ENCODE measurements around the gene PRDM16.

Gene PRDM16

DNA sequence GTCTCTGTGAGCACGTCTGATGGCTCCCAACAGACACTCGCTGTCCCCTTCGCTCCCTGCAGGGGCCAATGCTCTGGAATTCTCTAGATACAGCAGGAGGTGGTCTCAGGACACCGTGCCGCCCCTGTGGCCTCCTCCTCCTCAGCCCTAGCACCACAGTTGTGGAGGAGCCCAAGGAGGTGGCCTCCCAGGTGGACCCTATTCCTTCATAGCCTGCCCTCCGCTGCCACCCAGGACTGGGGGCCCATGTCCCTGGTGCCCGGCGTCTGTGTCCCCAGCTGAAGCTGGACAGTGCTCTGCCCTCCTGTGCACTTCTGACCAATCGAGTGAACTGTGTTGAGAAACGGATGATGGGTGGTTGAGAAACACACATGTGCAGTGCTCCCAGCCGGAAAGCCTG is 235.7 kb downstream of the PRDM16 start:
- H3K4me1 ChIP-seq (ENCODE audit: insufficient read depth, low read length), result no peaks in the 10 kb centered on the region
- H3K9me3 ChIP-seq (ENCODE audit: control insufficient read depth, insufficient read depth, low read length), result no peaks in the 10 kb centered on the region
- H3K9ac ChIP-seq (ENCODE audit: low read depth, low read length), result no peak overlapping the region
- no peaks in the 10 kb centered on the region for H3K36me3 ChIP-seq (ENCODE audit: insufficient read depth, low read length)

DNA sequence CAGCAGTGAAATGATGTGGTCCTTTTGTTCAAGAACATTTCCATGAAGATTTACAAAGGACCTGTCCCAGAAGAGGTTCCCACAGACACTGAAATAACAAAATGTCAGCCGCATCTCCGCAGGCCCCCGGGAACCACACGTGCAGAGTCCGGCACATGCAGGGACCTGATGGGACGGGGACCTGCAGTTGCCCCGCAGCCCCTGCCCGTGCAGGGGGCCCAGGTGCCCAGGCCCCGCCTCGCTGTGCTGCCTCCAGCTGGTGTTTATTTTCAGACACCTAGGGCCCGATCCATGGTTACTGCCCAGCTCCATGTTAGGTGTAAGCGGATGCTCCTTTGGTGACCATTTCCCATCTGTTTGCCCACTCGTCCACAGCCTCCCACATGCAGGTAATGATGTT is 236.2 kb downstream of the PRDM16 start:
- no peaks in the 10 kb centered on the region for H3K4me1 ChIP-seq (ENCODE audit: insufficient read depth, low read length)
- H3K36me3 ChIP-seq (ENCODE audit: insufficient read depth, low read length), result no peaks in the 10 kb centered on the region
- no peaks in the 10 kb centered on the region for H3K9me3 ChIP-seq (ENCODE audit: control insufficient read depth, insufficient read depth, low read length)
- no peak overlapping the region for H3K9ac ChIP-seq (ENCODE audit: low read depth, low read length)

DNA sequence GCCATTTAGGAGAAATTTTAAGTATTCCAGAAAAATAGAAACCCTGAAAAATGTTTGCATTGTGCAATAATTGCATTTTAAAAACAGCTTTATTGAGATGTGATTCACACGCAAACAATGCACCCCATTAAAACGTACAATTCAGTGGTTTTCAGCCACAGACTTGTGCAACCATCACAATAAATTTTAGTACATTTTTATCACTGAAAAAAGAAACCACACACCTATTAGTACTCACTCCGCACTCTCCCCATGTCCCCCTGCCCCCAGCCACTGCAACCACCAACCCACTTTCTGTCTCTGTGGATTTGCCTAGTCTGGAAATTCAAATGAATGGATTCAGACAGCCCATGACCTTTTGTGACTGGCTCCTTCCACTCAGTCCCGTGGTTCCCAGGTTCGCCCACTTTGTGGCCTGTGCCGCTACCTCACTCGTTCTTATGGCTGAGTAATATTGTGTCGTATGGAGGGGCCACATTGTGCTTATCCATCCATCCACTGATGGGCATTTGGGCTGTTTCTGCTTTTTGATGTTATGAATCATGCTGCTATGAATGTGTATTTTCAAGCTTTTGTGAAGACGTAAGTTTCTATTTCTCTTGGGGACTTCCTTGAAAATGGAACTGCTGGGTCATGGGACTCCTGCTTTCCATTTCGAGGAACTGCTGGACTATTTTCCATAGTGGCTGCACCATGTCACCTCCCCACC is 237.7 kb downstream of the PRDM16 start:
- no peak overlapping the region for H3K9ac ChIP-seq (ENCODE audit: low read depth, low read length)

DNA sequence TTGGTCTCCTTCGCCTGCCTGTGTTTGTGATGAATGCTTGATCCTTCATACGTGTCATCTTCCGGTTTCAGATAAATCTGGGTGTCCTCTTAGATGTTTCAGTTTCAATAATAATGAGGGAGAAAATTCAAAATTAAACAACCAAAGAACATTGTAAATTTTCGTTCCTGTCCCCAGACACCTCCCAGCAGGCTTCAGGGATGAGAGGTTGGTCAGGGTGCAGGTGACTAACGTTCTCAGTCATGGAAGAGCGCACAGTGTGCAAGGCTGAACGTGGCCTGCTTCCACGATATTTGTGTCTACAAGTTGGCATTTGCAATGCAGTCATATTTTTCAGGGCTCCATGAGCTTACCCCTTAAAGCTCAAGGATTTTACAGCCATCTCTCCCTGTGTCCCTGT is 238.4 kb downstream of the PRDM16 start:
- Histone ChIP-seq H3K4me1 (ENCODE audit: insufficient read depth, low read length) (no peaks in the 10 kb centered on the region), H3K9me3 (ENCODE audit: control insufficient read depth, insufficient read depth, low read length) (no peaks in the 10 kb centered on the region), H3K36me3 (ENCODE audit: insufficient read depth, low read length) (no peaks in the 10 kb centered on the region), H3K9ac (ENCODE audit: low read depth, low read length) (no peak overlapping the region)

More for the DNA sequence above, 237.7 kb downstream of the PRDM16 start:
- H3K9me3 ChIP-seq (ENCODE audit: control insufficient read depth, insufficient read depth, low read length), result no peaks in the 10 kb centered on the region
- H3K36me3 ChIP-seq (ENCODE audit: insufficient read depth, low read length), result no peaks in the 10 kb centered on the region
- no peaks in the 10 kb centered on the region for H3K4me1 ChIP-seq (ENCODE audit: insufficient read depth, low read length)

DNA sequence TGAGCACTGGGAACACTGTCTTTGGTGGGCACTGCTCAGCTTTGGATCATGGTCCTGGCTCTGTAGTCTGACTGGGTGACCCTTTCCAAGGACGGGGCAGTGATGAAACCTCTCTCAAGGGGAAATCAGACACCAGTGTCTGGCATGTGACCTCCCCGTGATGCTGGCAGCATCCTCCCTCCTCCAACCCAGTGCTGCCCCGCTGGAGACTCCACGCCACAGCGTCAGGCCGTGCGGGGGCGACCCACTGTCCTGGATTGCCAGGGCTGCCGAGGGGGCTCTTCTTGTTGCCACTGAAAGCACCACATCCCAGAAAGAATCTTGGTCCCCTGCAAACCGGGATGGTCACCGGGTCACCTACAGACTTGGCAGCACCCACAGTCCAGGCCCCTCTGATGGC is 239.1 kb downstream of the PRDM16 start:
- no peaks in the 10 kb centered on the region for H3K36me3 ChIP-seq (ENCODE audit: insufficient read depth, low read length)
- no peak overlapping the region for H3K9ac ChIP-seq (ENCODE audit: low read depth, low read length)
- H3K9me3 ChIP-seq (ENCODE audit: control insufficient read depth, insufficient read depth, low read length), result no peaks in the 10 kb centered on the region
- H3K4me1 ChIP-seq (ENCODE audit: insufficient read depth, low read length), result no peaks in the 10 kb centered on the region

DNA sequence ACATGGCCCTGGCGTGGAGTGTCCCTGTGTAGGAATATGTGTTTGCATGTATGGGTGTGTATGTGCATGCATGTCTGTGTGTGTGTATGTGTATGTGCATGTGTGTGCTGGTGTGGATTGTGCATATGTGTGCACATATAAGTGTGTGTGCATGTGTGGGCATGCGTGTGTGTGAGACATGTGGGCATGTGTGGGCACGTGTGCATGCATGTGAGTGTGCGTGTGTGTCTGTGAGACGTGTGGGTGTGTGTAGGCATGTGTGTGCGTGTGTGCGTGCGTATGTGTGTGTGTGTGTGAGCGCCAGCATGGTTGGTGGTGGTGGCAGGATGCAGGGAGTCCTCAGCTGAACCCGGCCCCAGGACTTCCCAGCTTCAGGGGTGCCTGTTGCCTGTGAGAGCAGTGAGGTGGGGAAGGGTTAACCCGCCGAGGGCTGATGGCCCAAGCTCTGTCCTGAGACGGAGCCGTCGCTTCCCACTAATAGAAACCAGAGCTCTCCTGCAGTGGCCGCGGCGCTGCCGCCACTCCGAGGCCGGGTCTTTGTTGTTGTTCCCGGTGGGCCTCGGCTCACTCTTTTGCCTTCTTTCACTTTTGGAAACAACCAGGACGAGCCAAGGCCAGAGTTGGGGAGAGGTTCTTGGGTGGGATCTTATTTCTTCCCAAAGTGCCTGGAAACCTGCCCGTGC is 241.9 kb downstream of the PRDM16 start:
- H3K4me1 ChIP-seq (ENCODE audit: insufficient read depth, low read length), result peaks cover 23% of the 10 kb centered on the region

DNA sequence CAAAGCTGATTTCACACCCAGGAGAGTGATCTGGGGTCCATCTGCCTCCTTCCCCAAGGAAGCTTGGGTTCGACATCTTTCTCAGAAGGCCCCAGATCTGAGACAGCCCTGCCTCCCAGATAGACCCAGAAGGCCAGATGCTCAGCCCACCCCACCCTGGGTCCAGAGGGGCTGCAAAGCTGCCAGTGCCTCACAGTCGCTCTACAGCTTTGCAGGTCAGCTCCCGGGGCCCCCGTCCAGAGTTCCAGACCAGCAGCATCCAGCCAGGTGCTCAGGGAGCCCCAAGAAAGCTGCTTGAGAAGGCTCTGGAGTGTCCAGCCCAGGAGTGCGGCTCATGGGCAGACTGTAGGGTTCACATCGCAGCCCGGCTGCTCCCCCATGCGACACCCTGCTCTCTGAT is 242.7 kb downstream of the PRDM16 start:
- peaks cover 29% of the 10 kb centered on the region for H3K4me1 ChIP-seq (ENCODE audit: insufficient read depth, low read length)
- H3K9me3 ChIP-seq (ENCODE audit: control insufficient read depth, insufficient read depth, low read length), result no peaks in the 10 kb centered on the region
- H3K36me3 ChIP-seq (ENCODE audit: insufficient read depth, low read length), result no peaks in the 10 kb centered on the region
- no peak overlapping the region for H3K9ac ChIP-seq (ENCODE audit: low read depth, low read length)

More for the DNA sequence above, 241.9 kb downstream of the PRDM16 start:
- no peak overlapping the region for H3K9ac ChIP-seq (ENCODE audit: low read depth, low read length)
- H3K36me3 ChIP-seq (ENCODE audit: insufficient read depth, low read length), result no peaks in the 10 kb centered on the region
- H3K9me3 ChIP-seq (ENCODE audit: control insufficient read depth, insufficient read depth, low read length), result no peaks in the 10 kb centered on the region

DNA sequence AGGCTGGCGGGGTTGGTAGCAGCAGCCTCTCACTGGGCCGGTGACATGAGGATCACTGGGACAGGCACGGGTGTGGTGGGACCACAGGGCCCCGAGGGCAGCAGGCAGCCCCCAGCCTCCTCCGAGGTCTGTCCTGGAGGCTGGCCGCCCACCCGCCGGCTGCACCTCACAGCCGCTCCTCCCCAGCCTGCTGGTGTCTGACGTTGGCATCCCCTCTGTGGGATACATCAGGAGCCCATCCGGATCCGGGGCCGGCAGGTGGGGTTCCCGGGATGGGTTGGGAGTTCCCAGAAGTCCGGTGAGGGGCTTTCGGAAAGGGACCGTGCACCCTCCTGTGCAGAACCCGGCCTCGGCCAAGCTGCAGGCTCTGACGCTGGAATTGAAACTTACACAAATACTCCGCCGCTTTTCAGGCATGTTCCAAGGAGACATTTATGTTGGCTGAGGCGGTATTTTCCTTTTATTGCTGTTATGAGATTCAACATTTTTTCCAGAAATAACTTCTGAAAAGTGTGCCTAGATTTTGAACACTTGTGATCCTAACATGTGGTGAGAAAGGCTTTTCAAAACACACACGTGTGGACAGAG is 243.4 kb downstream of the PRDM16 start:
- no peaks in the 10 kb centered on the region for H3K36me3 ChIP-seq (ENCODE audit: insufficient read depth, low read length)
- H3K9ac ChIP-seq (ENCODE audit: low read depth, low read length), result no peak overlapping the region
- no peaks in the 10 kb centered on the region for H3K9me3 ChIP-seq (ENCODE audit: control insufficient read depth, insufficient read depth, low read length)
- H3K4me1 ChIP-seq (ENCODE audit: insufficient read depth, low read length), result peaks cover 32% of the 10 kb centered on the region

DNA sequence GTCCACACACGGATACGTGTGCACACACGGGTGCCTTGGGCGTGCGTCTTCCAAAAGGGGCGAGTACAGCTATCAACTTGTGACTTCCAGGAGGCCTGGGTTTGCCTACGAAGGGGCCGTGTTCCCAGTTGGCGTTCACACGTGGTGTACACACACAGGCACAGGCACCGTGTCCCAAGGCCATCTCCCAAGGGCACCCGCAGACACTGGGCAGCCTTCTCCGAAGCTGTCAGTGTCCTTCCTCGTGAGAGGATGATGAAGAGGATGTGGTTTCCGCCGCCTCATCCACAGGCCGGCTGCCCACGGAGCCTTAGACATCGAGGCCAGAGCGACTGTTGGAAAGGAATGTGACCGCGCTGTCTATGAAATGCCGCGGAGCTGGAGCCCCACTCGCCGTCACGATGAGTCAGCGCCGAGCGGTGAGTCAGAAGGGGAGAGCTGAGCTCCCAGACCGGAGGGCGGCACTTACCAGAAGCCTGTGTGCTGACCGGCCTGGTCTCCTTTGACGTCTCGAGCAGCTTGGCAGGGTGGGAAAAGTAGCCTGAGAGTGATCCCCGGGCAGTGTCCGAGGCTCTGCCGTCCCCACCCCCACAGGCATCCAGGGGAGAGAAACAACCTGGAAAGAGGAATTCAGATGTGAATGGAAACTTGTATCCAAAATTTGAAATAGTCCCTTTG is 244.0 kb downstream of the PRDM16 start:
- no peak overlapping the region for H3K9ac ChIP-seq (ENCODE audit: low read depth, low read length)
- H3K9me3 ChIP-seq (ENCODE audit: control insufficient read depth, insufficient read depth, low read length), result no peaks in the 10 kb centered on the region
- H3K4me1 ChIP-seq (ENCODE audit: insufficient read depth, low read length), result peaks cover 32% of the 10 kb centered on the region
- no peaks in the 10 kb centered on the region for H3K36me3 ChIP-seq (ENCODE audit: insufficient read depth, low read length)

DNA sequence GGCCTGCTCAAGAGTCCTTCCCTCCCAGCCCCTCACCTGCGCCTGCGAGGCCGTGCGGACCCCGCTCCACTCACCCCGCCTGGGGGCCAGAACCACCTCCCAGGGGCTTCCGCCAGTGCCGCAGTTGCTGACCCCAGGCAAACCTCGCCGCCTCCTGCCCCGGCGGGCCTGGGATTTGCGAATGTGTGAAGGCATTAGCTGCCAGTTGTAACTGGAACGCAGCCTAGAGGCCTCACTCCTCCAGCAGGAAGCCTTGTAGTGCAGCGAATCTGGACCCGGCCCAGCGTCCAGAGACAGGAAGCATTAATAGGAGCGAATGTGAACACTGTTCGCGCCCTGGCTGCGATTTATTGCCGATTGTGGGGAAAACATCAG is 244.6 kb downstream of the PRDM16 start:
- peaks cover 32% of the 10 kb centered on the region for H3K4me1 ChIP-seq (ENCODE audit: insufficient read depth, low read length)
- no peak overlapping the region for H3K9ac ChIP-seq (ENCODE audit: low read depth, low read length)
- no peaks in the 10 kb centered on the region for H3K9me3 ChIP-seq (ENCODE audit: control insufficient read depth, insufficient read depth, low read length)
- no peaks in the 10 kb centered on the region for H3K36me3 ChIP-seq (ENCODE audit: insufficient read depth, low read length)

DNA sequence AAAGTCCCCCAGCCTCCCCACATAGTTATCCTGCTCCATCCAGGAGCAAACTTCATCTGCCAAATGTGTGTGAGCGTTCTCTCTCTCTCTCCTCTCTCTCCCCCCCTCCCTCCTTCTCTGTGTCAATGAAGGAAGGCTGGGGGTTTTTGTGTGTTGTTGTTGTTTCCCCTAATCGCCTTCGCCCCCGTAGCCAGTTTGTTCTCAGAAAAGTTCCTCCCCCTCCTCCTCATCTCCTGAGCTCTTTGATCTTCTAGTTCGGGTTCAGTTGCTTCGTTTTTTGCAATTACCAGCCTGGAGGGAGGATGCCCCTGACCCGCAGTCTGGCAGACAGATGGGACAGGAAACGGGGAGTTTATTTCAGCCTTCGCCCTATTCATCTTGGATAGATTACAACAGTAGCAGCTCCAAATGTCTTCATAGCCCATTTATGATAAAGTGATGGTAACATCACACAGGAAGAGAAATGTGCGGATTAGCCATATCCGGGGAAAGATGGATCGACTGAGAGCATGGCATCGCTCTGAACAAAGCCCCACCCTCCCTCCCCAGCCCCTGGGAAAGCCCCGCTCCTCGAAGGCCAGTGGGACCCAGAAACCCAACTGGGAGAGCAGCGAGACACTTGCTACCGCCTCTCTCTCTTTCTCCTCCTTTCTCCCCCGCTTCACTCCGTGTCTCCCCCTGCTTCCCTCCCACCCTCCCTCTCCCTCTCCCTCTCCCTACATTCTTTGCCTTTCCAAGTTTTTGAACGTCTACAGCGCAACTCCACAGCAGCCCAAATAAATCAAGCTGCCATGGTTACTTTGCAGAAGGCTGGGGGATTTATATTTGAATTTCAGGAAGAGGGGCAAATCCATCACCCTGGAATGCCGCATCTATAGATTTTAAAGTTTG is 245.7 kb downstream of the PRDM16 start:
- Histone ChIP-seq H3K9me3 (ENCODE audit: control insufficient read depth, insufficient read depth, low read length) (no peaks in the 10 kb centered on the region), H3K9ac (ENCODE audit: low read depth, low read length) (no peak overlapping the region), H3K36me3 (ENCODE audit: insufficient read depth, low read length) (no peaks in the 10 kb centered on the region)

DNA sequence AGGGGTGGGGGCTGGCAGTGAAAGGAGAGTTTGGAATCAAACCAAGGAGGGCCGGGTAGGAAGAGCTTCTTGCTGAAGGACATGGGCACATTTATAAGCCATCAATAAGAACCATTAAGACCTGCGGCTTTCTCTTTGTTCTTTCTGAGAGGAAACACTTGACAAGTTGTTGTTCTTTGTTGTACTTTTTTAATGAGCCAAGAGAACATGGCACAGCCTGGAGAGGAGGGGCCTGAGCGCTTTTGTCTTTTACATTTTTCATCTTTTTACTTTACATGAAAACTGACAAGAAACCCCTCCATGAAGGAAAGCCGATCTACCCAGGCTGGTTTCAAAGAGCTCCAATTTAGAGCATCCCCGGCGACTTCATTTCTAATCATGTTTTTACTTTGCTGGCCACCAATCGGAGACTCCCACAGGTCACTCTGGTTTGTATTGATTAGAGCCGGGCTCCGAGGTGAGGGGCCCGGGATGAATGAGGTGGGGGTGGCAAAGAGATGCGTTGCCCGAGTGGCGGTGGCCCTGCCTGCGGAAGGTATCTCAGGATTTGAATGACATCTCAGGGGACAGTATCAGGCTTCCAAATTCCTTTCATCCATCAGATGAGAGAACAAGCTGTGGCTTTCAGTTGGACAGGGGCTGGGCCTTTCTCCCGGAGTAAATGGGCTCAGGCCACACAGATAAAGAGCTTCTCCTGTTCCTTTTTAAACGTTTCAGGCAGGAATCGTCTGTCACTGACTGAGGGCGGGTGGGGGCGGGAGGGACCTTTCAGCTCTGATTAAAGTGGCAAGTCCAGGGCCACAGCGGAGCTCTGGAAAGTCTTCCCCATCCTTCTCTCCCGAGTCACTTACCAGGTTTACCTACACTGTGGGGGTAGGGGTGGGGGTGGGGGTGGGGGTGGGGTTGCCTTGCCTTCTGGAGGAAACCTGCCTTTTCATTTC is 246.7 kb downstream of the PRDM16 start:
- Histone ChIP-seq H3K4me1 (ENCODE audit: insufficient read depth, low read length) (peaks cover 32% of the 10 kb centered on the region), H3K36me3 (ENCODE audit: insufficient read depth, low read length) (no peaks in the 10 kb centered on the region), H3K9ac (ENCODE audit: low read depth, low read length) (no peak overlapping the region), H3K9me3 (ENCODE audit: control insufficient read depth, insufficient read depth, low read length) (no peaks in the 10 kb centered on the region)

More for the DNA sequence above, 245.7 kb downstream of the PRDM16 start:
- peaks cover 32% of the 10 kb centered on the region for H3K4me1 ChIP-seq (ENCODE audit: insufficient read depth, low read length)

DNA sequence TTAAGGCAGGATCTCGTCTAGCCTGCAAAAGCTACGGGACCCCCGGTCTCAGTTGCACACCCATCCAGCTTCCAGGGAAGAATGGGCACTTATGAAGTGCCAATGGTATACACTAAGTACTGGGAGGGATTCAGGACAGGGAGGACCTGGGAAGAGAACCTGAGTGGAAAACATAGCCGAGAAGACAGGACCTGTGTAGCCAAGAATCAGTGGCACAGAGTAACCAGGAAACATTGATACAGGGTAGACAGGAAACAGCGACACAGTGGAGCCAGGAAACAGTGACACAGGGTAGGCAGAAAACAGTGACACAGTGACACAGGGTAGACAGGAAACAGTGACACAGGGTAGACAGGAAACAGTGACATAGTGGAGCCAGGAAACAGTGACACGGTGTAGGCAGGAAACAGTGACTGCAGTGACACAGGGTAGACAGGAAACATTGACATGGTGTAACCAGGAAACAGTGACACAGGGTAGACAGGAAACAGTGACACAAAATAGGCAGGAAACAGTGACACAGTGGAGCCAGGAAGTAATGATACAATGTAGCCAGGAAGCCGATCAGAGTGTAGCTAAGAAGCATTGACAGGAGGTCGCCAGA is 247.4 kb downstream of the PRDM16 start:
- Histone ChIP-seq H3K9ac (ENCODE audit: low read depth, low read length) (no peak overlapping the region), H3K9me3 (ENCODE audit: control insufficient read depth, insufficient read depth, low read length) (no peaks in the 10 kb centered on the region), H3K4me1 (ENCODE audit: insufficient read depth, low read length) (peaks cover 32% of the 10 kb centered on the region), H3K36me3 (ENCODE audit: insufficient read depth, low read length) (no peaks in the 10 kb centered on the region)
